ENCODE measurements around the gene PRKN. TPM values are rescaled to one million over a fixed set of nuclear protein-coding genes. Genes with fewer than 3 reads are reported as not detected.

The PRKN gene
- total RNA-seq, 1 donor from 2014 or later, result 1.3 TPM

DNA sequence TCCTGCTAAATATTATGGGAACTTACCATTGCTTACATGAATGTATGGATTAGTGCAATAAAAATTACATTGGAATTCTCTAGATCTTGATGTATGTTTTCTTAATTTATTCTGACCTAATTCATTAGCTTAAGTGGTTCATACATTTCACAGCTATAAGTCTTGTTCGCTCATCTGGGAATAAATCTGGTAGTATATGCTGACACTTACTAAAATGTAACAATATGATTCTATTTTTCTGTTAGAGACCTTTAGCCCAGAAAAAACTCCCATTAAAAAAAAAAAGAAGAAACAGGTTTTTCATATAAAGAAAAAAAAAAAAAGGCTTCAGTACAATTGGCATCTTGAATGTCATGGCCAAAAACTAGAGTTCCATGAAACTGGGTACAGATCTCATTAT lies 1059.6 kb downstream of the PRKN start:
- Mint-ChIP-seq H3K9me3 (ENCODE audit: unreplicated experiment) (peaks cover 4% of the 10 kb centered on the region), H3K27me3 (ENCODE audit: low read depth, unreplicated experiment) (peaks cover 2% of the 10 kb centered on the region), H3K27ac (ENCODE audit: unreplicated experiment) (no peak overlapping the region), H3K4me1 (ENCODE audit: low read depth, unreplicated experiment) (no peaks in the 10 kb centered on the region), H3K36me3 (ENCODE audit: low read depth, unreplicated experiment) (peaks cover 2% of the 10 kb centered on the region), H3K4me3 (ENCODE audit: unreplicated experiment) (no peak overlapping the region)
- Histone ChIP-seq H3K9me3 (ENCODE audit: insufficient read depth, low read depth, low read length) (no peaks in the 10 kb centered on the region), H3K36me3 (ENCODE audit: insufficient read depth, low read length) (no peaks in the 10 kb centered on the region), H3K4me2 (ENCODE audit: low read length) (no peak overlapping the region), H3K9ac (ENCODE audit: low read length) (no peak overlapping the region), H4K20me1 (ENCODE audit: insufficient read depth, low read length) (no peaks in the 10 kb centered on the region), H3K4me3 (ENCODE audit: insufficient read depth, low read depth, low read length) (no peak overlapping the region), H3K79me2 (ENCODE audit: insufficient read depth, low read length) (no peaks in the 10 kb centered on the region), H3K27me3 (ENCODE audit: insufficient read depth, low read length) (no peaks in the 10 kb centered on the region), H2AFZ (ENCODE audit: low read depth, low read length) (no peak overlapping the region), H3K4me1 (ENCODE audit: insufficient read depth, low read length) (no peaks in the 10 kb centered on the region), H3K27ac (ENCODE audit: low read depth, low read length) (no peak overlapping the region)
- no peak for DNase-seq (ENCODE audit: low read depth)
- TF ChIP-seq EZH2 (IDR thresholded peaks at IDR 0.05; ENCODE audit: insufficient read depth, low read length), result no peak
- TF ChIP-seq, protein P1, sequence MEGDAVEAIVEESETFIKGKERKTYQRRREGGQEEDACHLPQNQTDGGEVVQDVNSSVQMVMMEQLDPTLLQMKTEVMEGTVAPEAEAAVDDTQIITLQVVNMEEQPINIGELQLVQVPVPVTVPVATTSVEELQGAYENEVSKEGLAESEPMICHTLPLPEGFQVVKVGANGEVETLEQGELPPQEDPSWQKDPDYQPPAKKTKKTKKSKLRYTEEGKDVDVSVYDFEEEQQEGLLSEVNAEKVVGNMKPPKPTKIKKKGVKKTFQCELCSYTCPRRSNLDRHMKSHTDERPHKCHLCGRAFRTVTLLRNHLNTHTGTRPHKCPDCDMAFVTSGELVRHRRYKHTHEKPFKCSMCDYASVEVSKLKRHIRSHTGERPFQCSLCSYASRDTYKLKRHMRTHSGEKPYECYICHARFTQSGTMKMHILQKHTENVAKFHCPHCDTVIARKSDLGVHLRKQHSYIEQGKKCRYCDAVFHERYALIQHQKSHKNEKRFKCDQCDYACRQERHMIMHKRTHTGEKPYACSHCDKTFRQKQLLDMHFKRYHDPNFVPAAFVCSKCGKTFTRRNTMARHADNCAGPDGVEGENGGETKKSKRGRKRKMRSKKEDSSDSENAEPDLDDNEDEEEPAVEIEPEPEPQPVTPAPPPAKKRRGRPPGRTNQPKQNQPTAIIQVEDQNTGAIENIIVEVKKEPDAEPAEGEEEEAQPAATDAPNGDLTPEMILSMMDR (IDR thresholded peaks at IDR 0.05; ENCODE audit: insufficient read depth, low read depth, low read length), result no peak
- no peak for FAIRE-seq

DNA sequence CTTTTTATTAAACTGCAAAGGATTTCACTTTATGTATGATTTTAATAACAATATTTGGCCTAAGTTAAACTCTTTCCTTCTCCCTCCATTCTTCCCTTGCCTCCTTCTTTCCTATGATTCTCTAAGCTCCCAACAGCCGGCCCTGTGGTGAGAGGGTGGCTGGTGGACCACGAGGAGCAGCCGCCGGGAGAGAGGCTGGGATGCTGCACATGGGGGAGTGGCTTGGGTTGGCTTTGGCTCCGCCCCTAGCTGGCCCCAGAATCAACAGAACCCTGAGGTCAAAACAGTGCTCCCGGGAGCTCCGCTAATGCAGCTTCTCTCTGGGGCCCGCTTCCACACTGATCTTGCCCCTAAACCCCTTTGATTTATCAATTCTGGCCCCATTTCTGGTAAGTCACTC lies 1063.9 kb downstream of the PRKN start:
- DNase-seq (ENCODE audit: low read depth) (no peak), FAIRE-seq (no peak)
- Histone ChIP-seq H3K27me3 (ENCODE audit: insufficient read depth, low read length) (no peaks in the 10 kb centered on the region), H3K27ac (ENCODE audit: low read depth, low read length) (no peak overlapping the region), H3K9ac (ENCODE audit: low read length) (no peak overlapping the region), H3K4me2 (ENCODE audit: low read length) (no peak overlapping the region), H3K4me1 (ENCODE audit: insufficient read depth, low read length) (no peaks in the 10 kb centered on the region), H4K20me1 (ENCODE audit: insufficient read depth, low read length) (no peaks in the 10 kb centered on the region), H3K9me3 (ENCODE audit: insufficient read depth, low read depth, low read length) (no peaks in the 10 kb centered on the region), H3K36me3 (ENCODE audit: insufficient read depth, low read length) (no peaks in the 10 kb centered on the region), H2AFZ (ENCODE audit: low read depth, low read length) (no peak overlapping the region), H3K79me2 (ENCODE audit: insufficient read depth, low read length) (no peaks in the 10 kb centered on the region), H3K4me3 (ENCODE audit: insufficient read depth, low read depth, low read length) (no peak overlapping the region)
- Mint-ChIP-seq H3K4me3 (ENCODE audit: unreplicated experiment) (no peak overlapping the region), H3K4me1 (ENCODE audit: low read depth, unreplicated experiment) (no peaks in the 10 kb centered on the region), H3K27ac (ENCODE audit: unreplicated experiment) (no peak overlapping the region), H3K36me3 (ENCODE audit: low read depth, unreplicated experiment) (peaks cover 3% of the 10 kb centered on the region), H3K9me3 (ENCODE audit: unreplicated experiment) (peaks cover 7% of the 10 kb centered on the region), H3K27me3 (ENCODE audit: low read depth, unreplicated experiment) (no peaks in the 10 kb centered on the region)
- TF ChIP-seq, protein P1 (IDR thresholded peaks at IDR 0.05; ENCODE audit: insufficient read depth, low read depth, low read length), result no peak
- TF ChIP-seq EZH2 (IDR thresholded peaks at IDR 0.05; ENCODE audit: insufficient read depth, low read length), result no peak

DNA sequence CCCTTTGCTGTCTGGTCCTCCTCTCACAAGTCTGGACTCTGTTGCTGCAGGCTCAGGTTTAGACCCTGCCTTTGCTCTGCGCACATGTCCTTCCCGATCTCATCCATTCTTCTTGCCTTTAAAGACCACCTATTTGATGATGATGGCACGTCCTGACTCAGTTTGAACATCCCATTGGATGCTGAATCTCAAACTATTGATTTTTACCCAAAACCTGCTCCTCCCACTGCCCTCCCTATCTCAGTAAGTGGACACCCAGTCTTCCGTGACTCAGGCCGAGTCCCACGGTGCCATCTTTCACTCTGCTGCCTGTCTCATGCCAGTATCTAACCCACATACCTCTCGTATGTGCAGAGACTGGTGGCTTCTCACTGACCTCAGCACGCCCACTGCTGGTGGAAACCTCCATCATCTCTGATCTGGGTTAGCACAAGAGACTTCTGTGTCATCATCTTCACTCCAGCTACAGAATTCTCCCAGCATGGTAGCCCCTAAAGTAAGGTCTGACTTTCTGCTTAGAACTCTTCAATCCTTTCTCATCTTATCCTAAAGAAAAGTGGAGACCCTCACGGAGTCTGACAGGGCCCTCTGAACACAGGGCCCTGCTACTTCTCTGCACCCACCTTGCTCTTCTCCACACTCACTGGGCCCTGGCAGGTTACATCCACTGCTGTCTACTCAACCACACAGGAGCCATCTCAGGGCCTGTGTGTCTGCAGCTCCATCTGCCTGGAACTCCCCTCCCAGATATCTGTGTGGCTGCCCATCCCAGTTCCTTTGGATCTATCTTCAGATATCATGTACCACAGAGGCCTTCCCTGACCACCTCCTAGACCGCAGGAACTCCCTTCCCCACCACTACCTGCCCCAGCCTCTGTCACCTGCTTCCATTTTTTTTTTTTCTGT lies 1066.6 kb downstream of the PRKN start:
- no peaks in the 10 kb centered on the region for H3K79me2 ChIP-seq (ENCODE audit: insufficient read depth, low read length)
- FAIRE-seq, result no peak

More for the DNA sequence above, 1066.6 kb downstream of the PRKN start:
- Mint-ChIP-seq H3K9me3 (ENCODE audit: unreplicated experiment) (peaks cover 7% of the 10 kb centered on the region), H3K36me3 (ENCODE audit: low read depth, unreplicated experiment) (peaks cover 3% of the 10 kb centered on the region), H3K27ac (ENCODE audit: unreplicated experiment) (no peak overlapping the region), H3K4me3 (ENCODE audit: unreplicated experiment) (no peak overlapping the region), H3K4me1 (ENCODE audit: low read depth, unreplicated experiment) (no peaks in the 10 kb centered on the region), H3K27me3 (ENCODE audit: low read depth, unreplicated experiment) (no peaks in the 10 kb centered on the region)
- TF ChIP-seq EZH2 (IDR thresholded peaks at IDR 0.05; ENCODE audit: insufficient read depth, low read length), result no peak
- TF ChIP-seq, protein P1 (IDR thresholded peaks at IDR 0.05; ENCODE audit: insufficient read depth, low read depth, low read length), result no peak
- Histone ChIP-seq H2AFZ (ENCODE audit: low read depth, low read length) (no peak overlapping the region), H3K4me1 (ENCODE audit: insufficient read depth, low read length) (no peaks in the 10 kb centered on the region), H3K9ac (ENCODE audit: low read length) (no peak overlapping the region), H3K27ac (ENCODE audit: low read depth, low read length) (no peak overlapping the region), H3K4me3 (ENCODE audit: insufficient read depth, low read depth, low read length) (no peak overlapping the region), H3K27me3 (ENCODE audit: insufficient read depth, low read length) (no peaks in the 10 kb centered on the region), H3K4me2 (ENCODE audit: low read length) (no peak overlapping the region), H3K9me3 (ENCODE audit: insufficient read depth, low read depth, low read length) (no peaks in the 10 kb centered on the region), H4K20me1 (ENCODE audit: insufficient read depth, low read length) (no peaks in the 10 kb centered on the region), H3K36me3 (ENCODE audit: insufficient read depth, low read length) (no peaks in the 10 kb centered on the region)
- no peak for DNase-seq (ENCODE audit: low read depth)
